LNCaP clone FGC (cell line): Measurements from ENCODE around the gene CDH5.

ENCODE experiments used
- DNase-seq: peaks from one replicate; pipeline ENCODE4 v3.0.0-alpha.2; 2011; ENCODE audit warnings: low read depth
- H3K4me3 ChIP-seq: 2 replicates; pipeline ENCODE4 v1.5.1; 2011; ENCODE audit warnings: mild to moderate bottlenecking, low read depth, low read length, control low read depth
- CTCF ChIP-seq: IDR thresholded peaks from 2 replicates; pipeline ENCODE4 v1.5.1; 2012; ENCODE audit warnings: mild to moderate bottlenecking; ENCODE audit not compliant: control insufficient read depth, insufficient read depth; ENCODE audit errors: extremely low read depth

Gene CDH5

DNA sequence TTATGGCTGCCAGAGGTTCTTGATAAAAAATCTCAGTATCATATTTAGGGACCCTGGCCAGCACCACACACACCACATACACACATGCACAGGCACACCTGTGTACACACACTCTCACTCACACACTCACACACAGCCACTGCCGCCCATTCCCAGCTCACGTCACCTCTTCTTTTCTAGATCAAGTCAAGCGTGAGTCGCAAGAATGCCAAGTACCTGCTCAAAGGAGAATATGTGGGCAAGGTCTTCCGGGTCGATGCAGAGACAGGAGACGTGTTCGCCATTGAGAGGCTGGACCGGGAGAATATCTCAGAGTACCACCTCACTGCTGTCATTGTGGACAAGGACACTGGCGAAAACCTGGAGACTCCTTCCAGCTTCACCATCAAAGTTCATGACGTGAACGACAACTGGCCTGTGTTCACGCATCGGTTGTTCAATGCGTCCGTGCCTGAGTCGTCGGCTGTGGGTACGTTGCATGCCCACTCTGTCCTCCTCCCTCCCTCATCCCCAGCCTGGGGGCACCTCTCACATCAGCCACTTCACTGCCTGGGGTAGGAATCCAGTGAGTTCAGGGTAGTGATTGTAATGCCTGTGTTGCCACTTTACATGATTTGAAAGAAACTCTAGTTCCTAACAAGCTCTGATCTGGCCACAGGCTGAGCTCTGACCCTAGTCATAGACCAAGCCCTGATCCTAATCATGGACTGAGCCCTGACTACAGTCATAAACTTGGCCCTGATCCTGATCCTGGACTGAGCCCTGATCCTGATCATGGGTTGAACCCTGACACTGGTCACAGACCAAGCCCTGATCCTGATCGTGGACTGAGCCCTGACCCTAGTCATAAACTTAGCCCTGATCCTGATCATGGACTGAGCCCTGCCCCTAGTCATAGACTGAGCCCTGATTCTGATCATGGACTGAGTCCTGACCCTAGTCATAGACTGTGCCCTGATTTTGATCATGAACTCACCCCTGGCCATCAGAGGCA is 20.4 kb downstream of the CDH5 start:
- no peak for DNase-seq
- TF ChIP-seq CTCF: no peak
- no peak overlapping the region for H3K4me3 ChIP-seq

- no peak overlapping the region for H3K4me3 ChIP-seq
- no peak for TF ChIP-seq CTCF
- no peak for DNase-seq
These were observed 21.4 kb downstream of the CDH5 start for GRCh38 chr16:66387817-66388332.

- DNase-seq: no peak
- no peak overlapping the region for H3K4me3 ChIP-seq
- no peak for TF ChIP-seq CTCF
These were observed 22.1 kb downstream of the CDH5 start for GRCh38 chr16:66388350-66389139.

GRCh38 chr16:66389256-66390176 is 23.0 kb downstream of the CDH5 start:
- no peak for TF ChIP-seq CTCF
- DNase-seq: no peak
- no peak overlapping the region for H3K4me3 ChIP-seq

DNA sequence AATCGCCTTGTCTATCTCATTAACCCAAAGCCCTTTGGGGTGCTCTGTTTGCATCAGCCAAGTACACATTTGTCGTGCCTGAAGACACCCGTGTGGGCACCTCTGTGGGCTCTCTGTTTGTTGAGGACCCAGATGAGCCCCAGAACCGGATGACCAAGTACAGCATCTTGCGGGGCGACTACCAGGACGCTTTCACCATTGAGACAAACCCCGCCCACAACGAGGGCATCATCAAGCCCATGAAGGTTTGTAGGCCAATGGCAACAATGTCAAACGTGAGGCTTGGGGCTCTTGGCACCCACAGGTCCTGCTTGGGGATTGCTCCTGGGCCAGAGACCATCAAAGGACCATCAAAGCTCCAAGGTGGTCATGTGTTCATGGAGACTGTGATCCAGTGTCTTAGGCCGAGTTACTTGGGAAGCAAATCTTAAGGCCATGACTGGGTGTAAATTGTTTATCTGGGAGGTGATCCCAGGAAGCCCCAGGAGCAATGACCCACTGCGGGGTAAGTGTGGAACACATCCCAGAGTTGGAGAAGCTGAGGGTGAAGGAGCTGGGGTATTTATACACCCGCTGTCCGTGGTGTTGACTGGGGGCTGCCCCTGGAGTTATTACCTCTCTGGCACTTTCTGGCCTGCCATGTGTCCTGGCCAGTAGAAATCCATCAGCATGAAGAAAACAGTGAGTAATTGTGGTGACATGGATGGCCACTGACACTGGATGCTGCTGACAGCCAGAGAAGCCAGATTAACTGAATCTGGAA is 24.0 kb downstream of the CDH5 start:
- no peak overlapping the region for H3K4me3 ChIP-seq
- DNase-seq: no peak
- TF ChIP-seq CTCF: no peak
